Measurements from ENCODE around the gene GCH1.

GRCh38 chr14:54944737-54945391, 42.2 kb upstream of the GCH1 start:
- TF ChIP-seq, protein P1, sequence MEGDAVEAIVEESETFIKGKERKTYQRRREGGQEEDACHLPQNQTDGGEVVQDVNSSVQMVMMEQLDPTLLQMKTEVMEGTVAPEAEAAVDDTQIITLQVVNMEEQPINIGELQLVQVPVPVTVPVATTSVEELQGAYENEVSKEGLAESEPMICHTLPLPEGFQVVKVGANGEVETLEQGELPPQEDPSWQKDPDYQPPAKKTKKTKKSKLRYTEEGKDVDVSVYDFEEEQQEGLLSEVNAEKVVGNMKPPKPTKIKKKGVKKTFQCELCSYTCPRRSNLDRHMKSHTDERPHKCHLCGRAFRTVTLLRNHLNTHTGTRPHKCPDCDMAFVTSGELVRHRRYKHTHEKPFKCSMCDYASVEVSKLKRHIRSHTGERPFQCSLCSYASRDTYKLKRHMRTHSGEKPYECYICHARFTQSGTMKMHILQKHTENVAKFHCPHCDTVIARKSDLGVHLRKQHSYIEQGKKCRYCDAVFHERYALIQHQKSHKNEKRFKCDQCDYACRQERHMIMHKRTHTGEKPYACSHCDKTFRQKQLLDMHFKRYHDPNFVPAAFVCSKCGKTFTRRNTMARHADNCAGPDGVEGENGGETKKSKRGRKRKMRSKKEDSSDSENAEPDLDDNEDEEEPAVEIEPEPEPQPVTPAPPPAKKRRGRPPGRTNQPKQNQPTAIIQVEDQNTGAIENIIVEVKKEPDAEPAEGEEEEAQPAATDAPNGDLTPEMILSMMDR (IDR thresholded peaks at IDR 0.05; ENCODE audit: insufficient read depth, low read length) = no peak
- no peak for TF ChIP-seq POLR2AphosphoS5 (IDR thresholded peaks at IDR 0.05; ENCODE audit: low read depth)

All from HL-60 (cell line).